GM12892 (cell line): ENCODE data around the gene SPOCK1.

Source experiments
- DNase-seq: peaks from one replicate; pipeline ENCODE4 v3.0.0; 2011; ENCODE audit not compliant: insufficient read length
- FAIRE-seq: peaks from 2 replicates; lab custom pipeline; 2011; peaks lifted over from hg19 to GRCh38; lab: Jason Lieb, UNC
- POLR2A ChIP-seq: IDR thresholded peaks from 2 replicates; pipeline ENCODE4 v1.6.1; 2011; ENCODE audit warnings: low read depth, low read length, control low read depth
- POLR2AphosphoS5 ChIP-seq: IDR thresholded peaks from 2 replicates; pipeline ENCODE4 v1.6.1; 2011; ENCODE audit warnings: low read depth, low read length, control low read depth
- TAF1 ChIP-seq: IDR thresholded peaks from 2 replicates; pipeline ENCODE4 v1.6.1; 2011; ENCODE audit warnings: low read depth, mild to moderate bottlenecking, control low read depth, low read length, borderline replicate concordance

The SPOCK1 gene

GRCh38 chr5:137199966-137200365 is 299.2 kb downstream of the SPOCK1 start:
- DNase-seq = no peak
- TF ChIP-seq TAF1 (no peak), POLR2A (no peak), POLR2AphosphoS5 (no peak)
- no peak for FAIRE-seq

GRCh38 chr5:137199201-137199600 is 299.9 kb downstream of the SPOCK1 start:
- no peak for TF ChIP-seq TAF1
- no peak for TF ChIP-seq POLR2AphosphoS5
- TF ChIP-seq POLR2A = no peak
- no peak for FAIRE-seq
- no peak for DNase-seq

GRCh38 chr5:137195483-137195882 is 303.6 kb downstream of the SPOCK1 start:
- no peak for DNase-seq
- no peak for FAIRE-seq
- TF ChIP-seq TAF1 = no peak
- TF ChIP-seq POLR2A = no peak
- no peak for TF ChIP-seq POLR2AphosphoS5

- TF ChIP-seq TAF1 = no peak
- TF ChIP-seq POLR2AphosphoS5 = no peak
- TF ChIP-seq POLR2A = no peak
- FAIRE-seq (no peak), DNase-seq (no peak)
These were observed 304.8 kb downstream of the SPOCK1 start for GRCh38 chr5:137194300-137194699.

- FAIRE-seq (no peak), DNase-seq (no peak)
- TF ChIP-seq TAF1 (no peak), POLR2A (no peak), POLR2AphosphoS5 (no peak)
These were observed 306.8 kb downstream of the SPOCK1 start for GRCh38 chr5:137192293-137192743.

- no peak for DNase-seq
- FAIRE-seq = no peak
- TF ChIP-seq POLR2AphosphoS5 (no peak), TAF1 (no peak), POLR2A (no peak)
These were observed 307.9 kb downstream of the SPOCK1 start for GRCh38 chr5:137191179-137191578.

- FAIRE-seq (no peak), DNase-seq (no peak)
- TF ChIP-seq TAF1 (no peak), POLR2A (no peak), POLR2AphosphoS5 (no peak)
These were observed 308.7 kb downstream of the SPOCK1 start for GRCh38 chr5:137190441-137190840.

- DNase-seq (no peak), FAIRE-seq (no peak)
- TF ChIP-seq POLR2A (no peak), TAF1 (no peak), POLR2AphosphoS5 (no peak)
These were observed 309.1 kb downstream of the SPOCK1 start for GRCh38 chr5:137190031-137190430.

GRCh38 chr5:137188566-137188965 is 310.6 kb downstream of the SPOCK1 start:
- no peak for FAIRE-seq
- DNase-seq = no peak
- TF ChIP-seq TAF1 (no peak), POLR2A (no peak)

GRCh38 chr5:137186759-137187461 is 312.2 kb downstream of the SPOCK1 start:
- DNase-seq = no peak
- no peak for TF ChIP-seq POLR2A
- TF ChIP-seq POLR2AphosphoS5 = no peak
- no peak for TF ChIP-seq TAF1
- FAIRE-seq = no peak

GRCh38 chr5:137185193-137185592 is 313.9 kb downstream of the SPOCK1 start:
- TF ChIP-seq POLR2AphosphoS5 = no peak
- no peak for TF ChIP-seq TAF1
- no peak for TF ChIP-seq POLR2A
- no peak for FAIRE-seq
- DNase-seq = no peak

- FAIRE-seq (no peak), DNase-seq (no peak)
- TF ChIP-seq TAF1 (no peak), POLR2A (no peak), POLR2AphosphoS5 (no peak)
These were observed 314.4 kb downstream of the SPOCK1 start for GRCh38 chr5:137184734-137185133.
